Measurements from ENCODE around the gene HIF1A.

The HIF1A gene

DNA sequence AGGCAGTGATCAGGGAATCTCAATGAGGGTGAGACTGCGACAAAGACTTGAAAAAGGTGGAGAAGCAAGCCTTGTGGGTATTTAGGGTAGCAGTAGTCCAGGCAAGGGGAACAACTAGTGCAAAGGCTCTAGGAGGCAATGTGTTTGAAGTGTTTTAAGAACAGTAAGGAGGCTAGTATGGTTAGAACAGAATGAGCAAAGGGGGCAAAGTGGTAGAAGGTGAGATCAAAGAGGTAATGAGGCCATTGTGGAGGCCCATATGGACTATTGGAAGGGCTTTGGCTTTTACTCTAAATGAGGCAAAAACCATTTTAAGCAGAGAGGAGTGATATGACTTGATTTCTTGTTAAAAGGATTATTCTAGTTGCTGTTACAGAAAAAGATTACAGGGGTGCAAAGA lies 16.8 kb downstream of the HIF1A start:
- H3K79me2 ChIP-seq (ENCODE audit: insufficient read depth, low read depth) = peaks cover 78% of the 10 kb centered on the region
- no peaks in the 10 kb centered on the region for H3K27me3 ChIP-seq (ENCODE audit: insufficient read depth, low read depth)
- no peak overlapping the region for H3K4me2 ChIP-seq
- no peak overlapping the region for H2AFZ ChIP-seq (ENCODE audit: low read depth)
- no peak overlapping the region for H3K4me3 ChIP-seq (IDR thresholded peaks at IDR 0.05; ENCODE audit: insufficient read depth, low read depth, low read length)
- no peaks in the 10 kb centered on the region for H3K36me3 ChIP-seq (ENCODE audit: insufficient read depth)
- H3K4me1 ChIP-seq (ENCODE audit: low read depth, poor library complexity, severe bottlenecking) = no peaks in the 10 kb centered on the region
- no peak overlapping the region for H3K27ac ChIP-seq
- TF ChIP-seq, protein P1, sequence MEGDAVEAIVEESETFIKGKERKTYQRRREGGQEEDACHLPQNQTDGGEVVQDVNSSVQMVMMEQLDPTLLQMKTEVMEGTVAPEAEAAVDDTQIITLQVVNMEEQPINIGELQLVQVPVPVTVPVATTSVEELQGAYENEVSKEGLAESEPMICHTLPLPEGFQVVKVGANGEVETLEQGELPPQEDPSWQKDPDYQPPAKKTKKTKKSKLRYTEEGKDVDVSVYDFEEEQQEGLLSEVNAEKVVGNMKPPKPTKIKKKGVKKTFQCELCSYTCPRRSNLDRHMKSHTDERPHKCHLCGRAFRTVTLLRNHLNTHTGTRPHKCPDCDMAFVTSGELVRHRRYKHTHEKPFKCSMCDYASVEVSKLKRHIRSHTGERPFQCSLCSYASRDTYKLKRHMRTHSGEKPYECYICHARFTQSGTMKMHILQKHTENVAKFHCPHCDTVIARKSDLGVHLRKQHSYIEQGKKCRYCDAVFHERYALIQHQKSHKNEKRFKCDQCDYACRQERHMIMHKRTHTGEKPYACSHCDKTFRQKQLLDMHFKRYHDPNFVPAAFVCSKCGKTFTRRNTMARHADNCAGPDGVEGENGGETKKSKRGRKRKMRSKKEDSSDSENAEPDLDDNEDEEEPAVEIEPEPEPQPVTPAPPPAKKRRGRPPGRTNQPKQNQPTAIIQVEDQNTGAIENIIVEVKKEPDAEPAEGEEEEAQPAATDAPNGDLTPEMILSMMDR (conservative IDR thresholded peaks at IDR 0.05; ENCODE audit: low read depth, low read length) = no peak
- H4K20me1 ChIP-seq (ENCODE audit: insufficient read depth) = peaks cover 4% of the 10 kb centered on the region; the same call in 1 of the 2 replicates
- no peak overlapping the region for H3K9ac ChIP-seq

DNA sequence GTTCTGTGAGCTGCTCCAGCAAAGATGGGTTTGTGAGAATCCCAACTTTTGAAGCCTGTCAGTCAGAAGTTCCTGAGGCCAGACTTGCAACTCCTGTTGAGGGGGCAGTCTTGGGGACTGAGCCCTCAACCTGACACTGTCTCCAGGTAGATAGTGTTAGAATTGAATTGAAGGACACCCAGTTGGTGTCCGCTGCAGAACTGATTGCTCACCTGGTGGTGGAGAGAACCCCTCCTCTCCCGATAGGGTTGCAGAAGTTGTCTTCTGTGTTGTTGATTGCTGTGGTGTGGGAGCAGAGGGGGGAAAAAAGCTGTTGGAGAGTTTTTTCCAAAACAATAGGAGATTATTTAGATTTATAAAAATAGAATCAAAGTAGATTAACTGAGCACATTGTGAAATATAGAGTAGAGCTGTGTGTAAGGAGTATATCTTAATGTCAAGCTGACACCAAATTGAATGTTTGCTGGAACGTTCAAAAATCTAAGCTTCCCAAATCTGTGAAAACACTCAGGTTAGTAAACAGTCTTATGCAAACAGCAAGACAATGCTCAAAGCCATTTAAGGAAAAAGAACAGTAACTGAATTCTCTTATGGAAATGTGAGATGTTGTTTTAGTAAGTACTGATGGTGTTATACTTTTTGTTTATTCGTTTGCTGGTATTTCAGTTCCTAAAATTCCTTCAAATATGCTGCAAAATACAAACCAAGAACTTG lies 18.6 kb downstream of the HIF1A start:
- H3K4me2 ChIP-seq = no peak overlapping the region
- no peak overlapping the region for H3K9ac ChIP-seq
- no peaks in the 10 kb centered on the region for H3K36me3 ChIP-seq (ENCODE audit: insufficient read depth)
- TF ChIP-seq, protein P1 (conservative IDR thresholded peaks at IDR 0.05; ENCODE audit: low read depth, low read length) = no peak
- peaks cover 4% of the 10 kb centered on the region; the same call in 1 of the 2 replicates for H4K20me1 ChIP-seq (ENCODE audit: insufficient read depth)
- peaks cover 85% of the 10 kb centered on the region for H3K79me2 ChIP-seq (ENCODE audit: insufficient read depth, low read depth)
- H3K4me3 ChIP-seq (IDR thresholded peaks at IDR 0.05; ENCODE audit: insufficient read depth, low read depth, low read length) = no peak overlapping the region
- H3K4me1 ChIP-seq (ENCODE audit: low read depth, poor library complexity, severe bottlenecking) = no peaks in the 10 kb centered on the region
- no peaks in the 10 kb centered on the region for H3K27me3 ChIP-seq (ENCODE audit: insufficient read depth, low read depth)
- no peak overlapping the region for H2AFZ ChIP-seq (ENCODE audit: low read depth)
- no peak overlapping the region for H3K27ac ChIP-seq

DNA sequence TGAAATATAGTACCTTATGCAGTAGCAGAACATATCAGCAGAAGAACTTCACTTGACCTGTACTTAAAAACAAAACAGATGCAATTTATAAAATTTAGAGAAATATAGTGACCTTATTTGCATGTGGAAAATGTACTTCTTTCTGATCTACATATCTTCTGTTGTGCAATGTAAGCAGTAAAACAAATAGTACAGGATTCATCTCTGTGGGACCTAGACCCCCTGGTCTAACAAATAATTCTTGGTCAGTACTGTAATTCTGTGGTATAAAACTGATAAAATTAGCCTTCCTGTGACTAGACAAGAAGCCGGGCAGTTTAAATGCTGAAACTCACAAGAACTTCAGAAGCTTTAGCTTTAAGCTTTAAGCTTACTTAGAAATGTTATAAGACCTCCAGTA lies 21.6 kb downstream of the HIF1A start:
- Histone ChIP-seq H3K27me3 (ENCODE audit: insufficient read depth, low read depth) (no peaks in the 10 kb centered on the region), H3K27ac (no peak overlapping the region), H3K4me3 (IDR thresholded peaks at IDR 0.05; ENCODE audit: insufficient read depth, low read depth, low read length) (no peak overlapping the region), H4K20me1 (ENCODE audit: insufficient read depth) (no peaks in the 10 kb centered on the region), H3K9ac (no peak overlapping the region), H2AFZ (ENCODE audit: low read depth) (no peak overlapping the region), H3K4me1 (ENCODE audit: low read depth, poor library complexity, severe bottlenecking) (no peaks in the 10 kb centered on the region), H3K4me2 (no peak overlapping the region), H3K79me2 (ENCODE audit: insufficient read depth, low read depth) (peaks cover 65% of the 10 kb centered on the region; the same call in 1 of the 2 replicates), H3K36me3 (ENCODE audit: insufficient read depth) (no peaks in the 10 kb centered on the region)
- TF ChIP-seq, protein P1 (conservative IDR thresholded peaks at IDR 0.05; ENCODE audit: low read depth, low read length) = no peak

DNA sequence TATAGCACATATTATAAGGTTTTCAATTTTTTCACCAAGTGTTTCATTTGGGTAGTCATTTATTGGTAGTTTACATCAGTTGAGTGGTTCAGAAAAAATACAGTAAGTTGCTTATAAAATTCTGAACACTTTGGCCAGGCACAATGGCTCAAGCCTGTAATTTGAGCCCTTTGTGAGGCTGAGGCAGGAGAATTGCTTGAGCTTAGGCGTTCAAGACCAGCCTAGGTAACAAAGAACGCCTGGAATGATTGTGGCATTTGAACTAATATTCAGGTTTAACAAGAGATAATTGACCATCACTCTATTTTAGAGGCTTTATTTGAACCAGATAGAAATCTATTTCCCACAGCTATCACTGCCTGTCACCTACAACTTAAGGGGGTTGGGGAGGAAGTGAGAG lies 22.7 kb downstream of the HIF1A start:
- TF ChIP-seq, protein P1 (conservative IDR thresholded peaks at IDR 0.05; ENCODE audit: low read depth, low read length) = no peak
- Histone ChIP-seq H3K27me3 (ENCODE audit: insufficient read depth, low read depth) (no peaks in the 10 kb centered on the region), H3K27ac (no peak overlapping the region), H3K4me2 (no peak overlapping the region), H3K79me2 (ENCODE audit: insufficient read depth, low read depth) (peaks cover 56% of the 10 kb centered on the region; the same call in 1 of the 2 replicates), H3K4me1 (ENCODE audit: low read depth, poor library complexity, severe bottlenecking) (no peaks in the 10 kb centered on the region), H2AFZ (ENCODE audit: low read depth) (no peak overlapping the region), H3K36me3 (ENCODE audit: insufficient read depth) (no peaks in the 10 kb centered on the region), H3K9ac (no peak overlapping the region), H3K4me3 (IDR thresholded peaks at IDR 0.05; ENCODE audit: insufficient read depth, low read depth, low read length) (no peak overlapping the region), H4K20me1 (ENCODE audit: insufficient read depth) (no peaks in the 10 kb centered on the region)
